K562 (cell line): ENCODE data around the gene EXD2. TPM values are rescaled to one million over a fixed set of nuclear protein-coding genes. Genes with fewer than 3 reads are reported as not detected.

Experiments
- ATAC-seq: fragments of 200-7000 bp; cut with Tn5 transposase; 3 replicates; pipeline ENCODE4 v1.9.1; 2020; ENCODE audit warnings: moderate library complexity
- BruUV-seq: library from RNA; stranded (reverse); fragments of 400-500 nt; replicated peaks from 2 replicates; lab custom pipeline; 2021; lab: Mats Ljungman, UMichigan
- CTCF ChIA-PET: fragments of 300-600 bp; formaldehyde crosslinking; extraction: SDS; loops from one replicate; lab custom pipeline; 2021; ENCODE audit warnings: low intra/inter-chr PET ratio; lab: Yijun Ruan, JAX
- POLR2A ChIA-PET: fragments of 300-600, 350-650 bp; sonication (Branson Sonifier 250); formaldehyde crosslinking; extraction: SDS; loops from one replicate; lab custom pipeline; 2021; ENCODE audit warnings: antibody characterized with exemption, inconsistent platforms; lab: Yijun Ruan, JAX
- DNase-seq, 4 experiments: peaks; one replicate each; pipeline versions ENCODE4 v3.0.0 to v3.0.0-alpha.2; 2011 to 2018; ENCODE audit warnings: low spot score in 3 of 4, mixed read lengths in 3 of 4; ENCODE audit errors: extremely low read depth in 1 of 4
- FAIRE-seq: peaks from 2 replicates; lab custom pipeline; 2011; peaks lifted over from hg19 to GRCh38; lab: Jason Lieb, UNC
- H2AFZ ChIP-seq: 2 replicates; pipeline ENCODE4 v1.6.0; 2011; ENCODE audit warnings: low read depth, low read length, control low read depth, inconsistent platforms
- H3K27ac ChIP-seq: fragments of 200-600 bp; 3 replicates; pipeline ENCODE4 v1.8.0; 2011; ENCODE audit warnings: low read depth, mild to moderate bottlenecking, control low read depth, inconsistent platforms, low read length, moderate library complexity, mixed read lengths; ENCODE audit errors: extremely low read depth
- H3K27me3 ChIP-seq, 2 experiments: fragments of 300-600 bp in 1 of 2; 2 replicates in 1 of 2; 3 replicates in 1 of 2; pipeline versions ENCODE4 v1.6.0 to v1.8.0; 2011; ENCODE audit warnings: inconsistent platforms in 2 of 2, low read length in 2 of 2, mild to moderate bottlenecking in 1 of 2, mixed read lengths in 1 of 2, moderate library complexity in 1 of 2; ENCODE audit not compliant: control insufficient read depth in 2 of 2, insufficient read depth in 2 of 2
- H3K36me3 ChIP-seq: fragments of 300-600 bp; 3 replicates; pipeline ENCODE4 v1.8.0; 2011; ENCODE audit warnings: mild to moderate bottlenecking, low read length, inconsistent platforms; ENCODE audit not compliant: control insufficient read depth, insufficient read depth
- H3K4me1 ChIP-seq, 2 experiments: fragments of 200-600 bp in 1 of 2; replicated peaks in 1 of 2; 2 replicates in 1 of 2; 3 replicates in 1 of 2; pipeline versions ENCODE4 v1.5.1 to v1.8.0; 2011; ENCODE audit warnings: inconsistent platforms in 2 of 2, low read length in 2 of 2, mild to moderate bottlenecking in 1 of 2, mixed read lengths in 1 of 2, moderate library complexity in 1 of 2; ENCODE audit not compliant: control insufficient read depth in 2 of 2, insufficient read depth in 2 of 2
- H3K4me2 ChIP-seq: 2 replicates; pipeline ENCODE4 v1.6.1; 2011; ENCODE audit warnings: low read length, control low read depth, inconsistent platforms, mixed read lengths; ENCODE audit not compliant: insufficient read depth
- H3K4me3 ChIP-seq: fragments of 200-600 bp; sonication (generic), shearing (Covaris generic); 2 replicates; pipeline ENCODE4 v1.5.1; 2016; ENCODE audit warnings: control low read depth, inconsistent platforms
- H3K79me2 ChIP-seq: fragments of 200-600 bp; 3 replicates; pipeline ENCODE4 v1.8.0; 2011; ENCODE audit warnings: low read length, inconsistent platforms; ENCODE audit not compliant: control insufficient read depth, insufficient read depth
- H3K9ac ChIP-seq, 2 experiments: 2 replicates each; pipeline versions ENCODE4 v1.6.0 to v1.6.1; 2011; ENCODE audit warnings: low read depth in 2 of 2, low read length in 2 of 2, control low read depth in 1 of 2, inconsistent platforms in 1 of 2, mild to moderate bottlenecking in 1 of 2, mixed read lengths in 1 of 2; ENCODE audit not compliant: insufficient read depth in 1 of 2
- H3K9me1 ChIP-seq: one replicate; pipeline ENCODE4 v1.6.0; 2011; ENCODE audit warnings: inconsistent platforms, mild to moderate bottlenecking, low read length, moderate library complexity; ENCODE audit not compliant: control insufficient read depth, insufficient read depth
- H3K9me3 ChIP-seq: replicated peaks from 2 replicates; pipeline ENCODE4 v1.5.1; 2011; ENCODE audit warnings: low read depth, low read length, inconsistent platforms; ENCODE audit not compliant: control insufficient read depth, insufficient read depth
- H4K20me1 ChIP-seq: replicated peaks from 2 replicates; pipeline ENCODE4 v1.6.1; 2011; ENCODE audit warnings: low read length, inconsistent platforms, mixed read lengths; ENCODE audit not compliant: control insufficient read depth, insufficient read depth
- KAT7 ChIP-seq: sonication (generic); formaldehyde crosslinking; IDR thresholded peaks from 2 replicates; pipeline ENCODE4 v1.8.0; 2022; ENCODE audit warnings: missing genetic modification reagents, mild to moderate bottlenecking, borderline replicate concordance
- WGBS: fragments of 100-300 bp; shearing (Covaris generic); methylation state at CpG from one replicate; pipeline ENCODE4 v1.1.6; 2016; ENCODE audit warnings: low coverage, mixed read lengths; ENCODE audit not compliant: insufficient coverage; ENCODE audit errors: missing lambda C conversion rate; 5-methylcytosine and 5-hydroxymethylcytosine counted together
- in situ Hi-C: fragments of 300-500 bp; cut with MboI; formaldehyde crosslinking; loops from 4 replicates; pipeline ENCODE4 v1.15.0; 2018; ENCODE audit warnings: inconsistent platforms, mixed read lengths
- intact Hi-C: fragments of 100-400 bp; cut with micrococcal nuclease; formaldehyde crosslinking; loops from 2 replicates; pipeline ENCODE4 v1.14.2; 2022
- polyA plus RNA-seq, 8 experiments: library from polyadenylated mRNA; depleted of rRNA in 4 of 8; stranded (reverse) in 5 of 8; unstranded in 3 of 8; fragments of >200 nt; fragmentation: Nextera tagmentation in 2 of 8; fragmentation: Illumina TruSeq in 1 of 8; extraction: Ambion mirVana in 2 of 8; extraction: Trizol in 1 of 8; gene quantifications; 2 replicates each; pipeline versions ENCODE4 v1.2.1 to v1.2.3, GENCODE V29; 2011 to 2014; ENCODE audit warnings: inconsistent platforms in 1 of 8, missing spikeins in 1 of 8
- total RNA-seq, 7 experiments: library from RNA; depleted of rRNA in 6 of 7; stranded (reverse); fragments of >200 nt in 6 of 7; fragmentation: Illumina TruSeq in 2 of 7; extraction: Trizol in 2 of 7; gene quantifications; 2 replicates each; pipeline versions ENCODE4 v1.2.1 to v1.2.3, GENCODE V29; 2011 to 2021; ENCODE audit warnings: low replicate concordance in 1 of 7
- TF ChIP-seq, protein P1 (sequence below): sonication (generic); formaldehyde crosslinking; IDR thresholded peaks from 2 replicates; pipeline ENCODE4 v1.8.1; 2023; ENCODE audit warnings: mild to moderate bottlenecking, missing genetic modification reagents
- TF ChIP-seq, protein P2 (sequence below): fragments of 250-450 bp; sonication (Bioruptor Pico); IDR thresholded peaks from 2 replicates; pipeline ENCODE4 v1.4.0; 2020
- TF ChIP-seq, protein P3 (sequence below): fragments of 450-650 bp; formaldehyde crosslinking; IDR thresholded peaks from 2 replicates; pipeline ENCODE4 v1.4.0; 2020; ENCODE audit warnings: mild to moderate bottlenecking, moderate library complexity

Gene EXD2
- total and polyA plus RNA-seq, 9 of the 15 experiments (the other 6 are each of a cell fraction or from before 2014, with no cell fraction given) = 1.6 to 7.5 (median 3.7) TPM

DNA sequence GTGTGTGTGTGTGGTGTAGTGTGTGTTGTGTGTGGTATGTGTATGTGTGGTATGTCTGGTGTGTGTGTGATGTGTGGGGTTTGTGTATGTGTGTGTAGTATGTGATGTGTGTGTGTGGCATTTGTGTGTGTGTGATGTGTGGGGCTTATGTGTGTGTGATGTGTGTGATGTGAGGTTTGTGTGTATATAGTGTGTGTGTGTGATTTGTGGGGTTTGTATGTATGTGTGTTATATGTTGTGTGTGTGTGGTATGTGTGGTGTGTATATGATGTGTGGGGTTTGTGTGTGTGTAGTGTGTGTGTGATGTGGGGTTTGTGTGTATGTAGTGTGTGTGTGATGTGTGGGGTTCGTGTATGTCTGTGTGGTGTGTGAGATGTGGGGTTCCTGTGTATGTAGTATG, 78.1 kb downstream of the EXD2 start:
- POLR2A ChIA-PET = no interaction called here
- no peak overlapping the region for H3K9ac ChIP-seq
- H4K20me1 ChIP-seq = no peaks in the 10 kb centered on the region
- in situ Hi-C loops = loop anchor here (25.0 kb wide), 1 partner anchor 193 kb away; no protein-coding TSS in a partner anchor
- no CpG with 5 or more reads among the region's 1 CpG for WGBS
- H3K4me2 ChIP-seq = no peak overlapping the region
- no TSS peak for BruUV-seq
- intact Hi-C loops = no loop called here
- ATAC-seq (no peak), FAIRE-seq (no peak)
- no peak overlapping the region for H2AFZ ChIP-seq
- no peaks in the 10 kb centered on the region for H3K79me2 ChIP-seq
- H3K9me1 ChIP-seq = no peaks in the 10 kb centered on the region
- H3K36me3 ChIP-seq = no peaks in the 10 kb centered on the region
- H3K4me3 ChIP-seq = no peak overlapping the region
- H3K27ac ChIP-seq = no peak overlapping the region
- H3K27me3 ChIP-seq = peaks cover 12 to 56% of the 10 kb centered on the region in 2 experiments; a peak in 4 of 5 replicates
- TF ChIP-seq, protein P1, sequence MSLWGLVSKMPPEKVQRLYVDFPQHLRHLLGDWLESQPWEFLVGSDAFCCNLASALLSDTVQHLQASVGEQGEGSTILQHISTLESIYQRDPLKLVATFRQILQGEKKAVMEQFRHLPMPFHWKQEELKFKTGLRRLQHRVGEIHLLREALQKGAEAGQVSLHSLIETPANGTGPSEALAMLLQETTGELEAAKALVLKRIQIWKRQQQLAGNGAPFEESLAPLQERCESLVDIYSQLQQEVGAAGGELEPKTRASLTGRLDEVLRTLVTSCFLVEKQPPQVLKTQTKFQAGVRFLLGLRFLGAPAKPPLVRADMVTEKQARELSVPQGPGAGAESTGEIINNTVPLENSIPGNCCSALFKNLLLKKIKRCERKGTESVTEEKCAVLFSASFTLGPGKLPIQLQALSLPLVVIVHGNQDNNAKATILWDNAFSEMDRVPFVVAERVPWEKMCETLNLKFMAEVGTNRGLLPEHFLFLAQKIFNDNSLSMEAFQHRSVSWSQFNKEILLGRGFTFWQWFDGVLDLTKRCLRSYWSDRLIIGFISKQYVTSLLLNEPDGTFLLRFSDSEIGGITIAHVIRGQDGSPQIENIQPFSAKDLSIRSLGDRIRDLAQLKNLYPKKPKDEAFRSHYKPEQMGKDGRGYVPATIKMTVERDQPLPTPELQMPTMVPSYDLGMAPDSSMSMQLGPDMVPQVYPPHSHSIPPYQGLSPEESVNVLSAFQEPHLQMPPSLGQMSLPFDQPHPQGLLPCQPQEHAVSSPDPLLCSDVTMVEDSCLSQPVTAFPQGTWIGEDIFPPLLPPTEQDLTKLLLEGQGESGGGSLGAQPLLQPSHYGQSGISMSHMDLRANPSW (CRISPR knock-in tag) = no peak
- TF ChIP-seq, protein P2, sequence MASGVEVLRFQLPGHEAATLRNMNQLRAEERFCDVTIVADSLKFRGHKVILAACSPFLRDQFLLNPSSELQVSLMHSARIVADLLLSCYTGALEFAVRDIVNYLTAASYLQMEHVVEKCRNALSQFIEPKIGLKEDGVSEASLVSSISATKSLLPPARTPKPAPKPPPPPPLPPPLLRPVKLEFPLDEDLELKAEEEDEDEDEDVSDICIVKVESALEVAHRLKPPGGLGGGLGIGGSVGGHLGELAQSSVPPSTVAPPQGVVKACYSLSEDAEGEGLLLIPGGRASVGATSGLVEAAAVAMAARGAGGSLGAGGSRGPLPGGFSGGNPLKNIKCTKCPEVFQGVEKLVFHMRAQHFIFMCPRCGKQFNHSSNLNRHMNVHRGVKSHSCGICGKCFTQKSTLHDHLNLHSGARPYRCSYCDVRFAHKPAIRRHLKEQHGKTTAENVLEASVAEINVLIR (CRISPR knock-in tag) = no peak
- no peak for TF ChIP-seq KAT7
- TF ChIP-seq, protein P3, sequence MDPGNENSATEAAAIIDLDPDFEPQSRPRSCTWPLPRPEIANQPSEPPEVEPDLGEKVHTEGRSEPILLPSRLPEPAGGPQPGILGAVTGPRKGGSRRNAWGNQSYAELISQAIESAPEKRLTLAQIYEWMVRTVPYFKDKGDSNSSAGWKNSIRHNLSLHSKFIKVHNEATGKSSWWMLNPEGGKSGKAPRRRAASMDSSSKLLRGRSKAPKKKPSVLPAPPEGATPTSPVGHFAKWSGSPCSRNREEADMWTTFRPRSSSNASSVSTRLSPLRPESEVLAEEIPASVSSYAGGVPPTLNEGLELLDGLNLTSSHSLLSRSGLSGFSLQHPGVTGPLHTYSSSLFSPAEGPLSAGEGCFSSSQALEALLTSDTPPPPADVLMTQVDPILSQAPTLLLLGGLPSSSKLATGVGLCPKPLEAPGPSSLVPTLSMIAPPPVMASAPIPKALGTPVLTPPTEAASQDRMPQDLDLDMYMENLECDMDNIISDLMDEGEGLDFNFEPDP = no peak
- TF ChIP-seq, all 486 proteins: peak for 0
- Histone ChIP-seq H3K4me1 (no peaks in the 10 kb centered on the region), H3K9me3 (no peaks in the 10 kb centered on the region)
- DNase-seq = no peak
- CTCF ChIA-PET = no interaction called here
